HepG2 (cell line): ENCODE measurements around the gene EFCAB13. TPM values are rescaled to one million over a fixed set of nuclear protein-coding genes. Genes with fewer than 3 reads are reported as not detected.

Experiments used
- AFF4 ChIP-seq: sonication (generic); formaldehyde crosslinking; IDR thresholded peaks from 2 replicates; pipeline ENCODE4 v1.4.0; 2020; ENCODE audit warnings: missing genetic modification reagents
- ARID2 ChIP-seq: sonication (generic); formaldehyde crosslinking; IDR thresholded peaks from 2 replicates; pipeline ENCODE4 v1.8.1; 2022; ENCODE audit warnings: mild to moderate bottlenecking, missing genetic modification reagents, borderline replicate concordance
- ERF ChIP-seq: IDR thresholded peaks from 2 replicates; pipeline ENCODE4 v1.6.1; 2018; ENCODE audit warnings: missing biosample characterization, missing genetic modification reagents
- HBP1 ChIP-seq: IDR thresholded peaks from 2 replicates; pipeline ENCODE4 v1.6.1; 2016; ENCODE audit warnings: low read depth, control low read depth
- HIVEP1 ChIP-seq: sonication (generic); formaldehyde crosslinking; IDR thresholded peaks from 2 replicates; pipeline ENCODE4 v1.4.0; 2020; ENCODE audit warnings: mild to moderate bottlenecking, missing genetic modification reagents
- IRX3 ChIP-seq: sonication (generic); formaldehyde crosslinking; IDR thresholded peaks from 2 replicates; pipeline ENCODE4 v1.8.1; 2023; ENCODE audit warnings: mild to moderate bottlenecking, low read depth, missing genetic modification reagents, borderline replicate concordance
- JDP2 ChIP-seq: sonication (generic); formaldehyde crosslinking; IDR thresholded peaks from 2 replicates; pipeline ENCODE4 v1.8.1; 2022; ENCODE audit warnings: missing genetic modification reagents, borderline replicate concordance
- MAX ChIP-seq: IDR thresholded peaks from 2 replicates; pipeline ENCODE4 v1.6.1; 2012; ENCODE audit warnings: inconsistent platforms
- MTF2 ChIP-seq: sonication (generic); formaldehyde crosslinking; IDR thresholded peaks from 2 replicates; pipeline ENCODE4 v1.5.0; 2020; ENCODE audit warnings: missing genetic modification reagents, borderline replicate concordance
- PREB ChIP-seq: sonication (generic); formaldehyde crosslinking; IDR thresholded peaks from 2 replicates; pipeline ENCODE4 v1.4.0; 2020; ENCODE audit warnings: missing genetic modification reagents
- SMARCE1 ChIP-seq: fragments of 450-650 bp; IDR thresholded peaks from 2 replicates; pipeline ENCODE4 v1.6.1; 2017; ENCODE audit warnings: borderline replicate concordance
- SP2 ChIP-seq: sonication (generic); formaldehyde crosslinking; IDR thresholded peaks from 2 replicates; pipeline ENCODE4 v1.5.1; 2020; ENCODE audit warnings: mild to moderate bottlenecking, missing genetic modification reagents
- ZBTB38 ChIP-seq: sonication (generic); formaldehyde crosslinking; IDR thresholded peaks from 2 replicates; pipeline ENCODE4 v1.5.1; 2020; ENCODE audit warnings: mild to moderate bottlenecking, missing genetic modification reagents
- ZFP62 ChIP-seq: sonication (generic); formaldehyde crosslinking; IDR thresholded peaks from 2 replicates; pipeline ENCODE4 v1.4.0; 2020; ENCODE audit warnings: missing genetic modification reagents
- ZFP82 ChIP-seq: sonication (generic); formaldehyde crosslinking; IDR thresholded peaks from 2 replicates; pipeline ENCODE4 v1.5.1; 2020; ENCODE audit warnings: mild to moderate bottlenecking, missing genetic modification reagents, borderline replicate concordance
- ZNF12 ChIP-seq: sonication (generic); formaldehyde crosslinking; IDR thresholded peaks from 2 replicates; pipeline ENCODE4 v1.5.0; 2020; ENCODE audit warnings: missing genetic modification reagents
- ZNF543 ChIP-seq: sonication (generic); formaldehyde crosslinking; IDR thresholded peaks from 2 replicates; pipeline ENCODE4 v1.4.0; 2020; ENCODE audit warnings: mild to moderate bottlenecking, missing genetic modification reagents
- ZNF629 ChIP-seq: sonication (generic); formaldehyde crosslinking; conservative IDR thresholded peaks from 2 replicates; pipeline ENCODE4 v1.5.0; 2020; ENCODE audit warnings: missing genetic modification reagents
- ZNF773 ChIP-seq: sonication (generic); formaldehyde crosslinking; IDR thresholded peaks from 2 replicates; pipeline ENCODE4 v1.4.0; 2020; ENCODE audit warnings: missing genetic modification reagents, borderline replicate concordance
- ZNF839 ChIP-seq: sonication (generic); formaldehyde crosslinking; IDR thresholded peaks from 2 replicates; pipeline ENCODE4 v1.4.0; 2020; ENCODE audit warnings: missing genetic modification reagents, mild to moderate bottlenecking, borderline replicate concordance
- polyA plus RNA-seq, 8 experiments: library from polyadenylated mRNA; depleted of rRNA in 3 of 8; stranded (reverse) in 7 of 8; unstranded in 1 of 8; fragments of >200 nt; fragmentation: Illumina TruSeq in 4 of 8; extraction: Trizol in 4 of 8; gene quantifications; 2 replicates each; pipeline versions ENCODE4 v1.2.1 to v1.2.3, GENCODE V29; 2011 to 2016; ENCODE audit warnings: low read depth in 4 of 8, missing spikeins in 1 of 8, mixed read lengths in 1 of 8; ENCODE audit not compliant: insufficient read depth in 1 of 8
- total RNA-seq, 5 experiments: library from RNA; depleted of rRNA; stranded (reverse); fragments of >200 nt; fragmentation: Illumina TruSeq; extraction: Trizol; gene quantifications; 2 replicates each; pipeline ENCODE4 v1.2.3, GENCODE V29; 2016; ENCODE audit warnings: low read depth in 1 of 5
- TF ChIP-seq, protein P1 (sequence below): sonication (generic); formaldehyde crosslinking; conservative IDR thresholded peaks from 2 replicates; pipeline ENCODE4 v1.4.0; 2020; ENCODE audit warnings: missing genetic modification reagents

Gene EFCAB13
- total and polyA plus RNA-seq, 2 of the 13 experiments (the other 11 are each of a cell fraction or from before 2014, with no cell fraction given) = 0.22 to 0.71 TPM

DNA sequence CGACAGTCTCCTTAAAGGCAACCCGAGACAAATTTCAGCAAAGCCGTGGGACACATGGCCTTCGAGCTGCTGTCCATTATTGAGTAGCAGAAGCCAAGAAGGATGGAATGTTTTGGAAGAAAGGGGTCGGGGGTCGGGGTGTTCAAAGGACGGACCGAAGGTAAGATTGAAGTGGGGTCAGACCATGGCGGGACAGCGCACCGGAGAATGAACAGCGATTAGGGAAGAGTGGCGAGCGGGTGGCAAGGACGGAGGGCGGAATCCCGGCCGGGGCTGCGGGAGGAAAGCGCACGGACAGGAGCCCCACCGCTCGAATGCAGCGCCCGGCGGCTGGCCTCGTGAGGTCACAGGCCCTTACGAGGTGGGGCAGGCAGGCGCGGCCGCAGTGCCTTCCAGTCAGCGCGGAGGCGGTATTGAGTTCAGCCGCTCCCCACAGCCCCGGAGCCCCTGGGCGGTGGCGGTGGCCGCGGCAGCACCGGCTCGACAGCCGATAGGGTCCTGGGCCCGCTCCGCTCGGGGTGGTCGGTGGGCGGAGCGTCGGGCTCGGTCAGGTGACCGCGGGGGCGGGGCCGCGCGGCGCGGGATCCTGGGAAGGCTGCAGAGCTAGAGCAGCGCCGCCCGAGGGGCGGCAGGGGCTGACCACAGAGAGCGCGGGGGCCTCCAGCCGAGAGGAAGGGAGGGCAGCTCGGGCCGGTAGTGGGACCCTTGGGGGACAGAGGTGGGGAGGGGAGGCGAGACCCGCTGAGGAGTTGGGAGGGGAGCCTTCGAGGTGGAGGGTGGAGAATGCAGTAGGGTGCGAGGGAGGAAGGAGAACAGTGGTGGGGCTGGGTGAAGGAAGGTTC lies at the start of gene EFCAB13 (continued):
- TF ChIP-seq AFF4 = no peak
- peak; percentile 57; the same call in 1 of the 2 replicates for TF ChIP-seq ZFP82
- TF ChIP-seq SP2 (CRISPR knock-in tag) = peak; percentile 48; the same call in 1 of the 2 replicates
- TF ChIP-seq ERF = peak; percentile 94
- peak; percentile 70 for TF ChIP-seq HIVEP1
- TF ChIP-seq ZNF543 = peak; percentile 99
- no peak for TF ChIP-seq SMARCE1
- no peak for TF ChIP-seq ZFP62 (CRISPR knock-in tag)
- TF ChIP-seq ZNF839 (CRISPR knock-in tag) = no peak
- peak; percentile 58; the same call in 1 of the 2 replicates for TF ChIP-seq ARID2 (CRISPR knock-in tag)
- TF ChIP-seq ZBTB38 (CRISPR knock-in tag) = peak; percentile 70; the same call in 1 of the 2 replicates
- 0 out of 2 replicates have a peak, but pooled peaks have one; percentile 39 for TF ChIP-seq ZNF629 (CRISPR knock-in tag)
- peak; percentile 97 for TF ChIP-seq IRX3 (CRISPR knock-in tag)
- peak; percentile 98 for TF ChIP-seq MAX
- TF ChIP-seq, protein P1, sequence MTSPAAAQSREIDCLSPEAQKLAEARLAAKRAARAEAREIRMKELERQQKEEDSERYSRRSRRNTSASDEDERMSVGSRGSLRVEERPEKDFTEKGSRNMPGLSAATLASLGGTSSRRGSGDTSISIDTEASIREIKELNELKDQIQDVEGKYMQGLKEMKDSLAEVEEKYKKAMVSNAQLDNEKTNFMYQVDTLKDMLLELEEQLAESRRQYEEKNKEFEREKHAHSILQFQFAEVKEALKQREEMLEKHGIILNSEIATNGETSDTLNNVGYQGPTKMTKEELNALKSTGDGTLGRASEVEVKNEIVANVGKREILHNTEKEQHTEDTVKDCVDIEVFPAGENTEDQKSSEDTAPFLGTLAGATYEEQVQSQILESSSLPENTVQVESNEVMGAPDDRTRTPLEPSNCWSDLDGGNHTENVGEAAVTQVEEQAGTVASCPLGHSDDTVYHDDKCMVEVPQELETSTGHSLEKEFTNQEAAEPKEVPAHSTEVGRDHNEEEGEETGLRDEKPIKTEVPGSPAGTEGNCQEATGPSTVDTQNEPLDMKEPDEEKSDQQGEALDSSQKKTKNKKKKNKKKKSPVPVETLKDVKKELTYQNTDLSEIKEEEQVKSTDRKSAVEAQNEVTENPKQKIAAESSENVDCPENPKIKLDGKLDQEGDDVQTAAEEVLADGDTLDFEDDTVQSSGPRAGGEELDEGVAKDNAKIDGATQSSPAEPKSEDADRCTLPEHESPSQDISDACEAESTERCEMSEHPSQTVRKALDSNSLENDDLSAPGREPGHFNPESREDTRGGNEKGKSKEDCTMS = no peak
- TF ChIP-seq MTF2 = peak; percentile 97
- TF ChIP-seq JDP2 = peak; percentile 67
- no peak for TF ChIP-seq PREB (CRISPR knock-in tag)
- TF ChIP-seq ZNF12 (CRISPR knock-in tag) = peak; percentile 78
- TF ChIP-seq ZNF773 (CRISPR knock-in tag) = peak; percentile 90
- no peak for TF ChIP-seq HBP1 (CRISPR knock-in tag)
